PC-9 (cell line): Measurements from ENCODE around the gene OR2C1.

ENCODE experiments used
- CTCF ChIP-seq: fragments of 200-600 bp; sonication (generic); conservative IDR thresholded peaks from 2 replicates; pipeline ENCODE4 v1.6.1; 2017; ENCODE audit warnings: mixed run types, antibody characterized with exemption, mild to moderate bottlenecking, moderate library complexity
- EZH2 ChIP-seq: fragments of 200-600 bp; sonication (generic); IDR thresholded peaks from 2 replicates; pipeline ENCODE4 v1.8.0; 2017; ENCODE audit warnings: antibody characterized with exemption, low read depth

GRCh38 chr16:3349175-3349574 lies 6.5 kb upstream of the OR2C1 start:
- no peak for TF ChIP-seq CTCF
- no peak for TF ChIP-seq EZH2
